H9 (cell line): ENCODE data around the gene FNDC4. TPM values are rescaled to one million over a fixed set of nuclear protein-coding genes. Genes with fewer than 3 reads are reported as not detected.

Source experiments
- DNase-seq: peaks from one replicate; pipeline ENCODE4 v3.0.0-alpha.2; 2017
- H2AFZ ChIP-seq: one replicate; pipeline ENCODE4 v1.6.1; 2013; ENCODE audit warnings: mild to moderate bottlenecking, low read length, control low read depth, moderate library complexity
- H2AK5ac ChIP-seq: 2 replicates; pipeline ENCODE4 v1.6.1; 2013; ENCODE audit warnings: low read length, control low read depth, mixed read lengths; ENCODE audit not compliant: insufficient read length
- H2BK120ac ChIP-seq: one replicate; pipeline ENCODE4 v1.6.1; 2013; ENCODE audit warnings: low read depth, mild to moderate bottlenecking, low read length, control low read depth, inconsistent platforms; ENCODE audit not compliant: poor library complexity, severe bottlenecking
- H2BK12ac ChIP-seq: 2 replicates; pipeline ENCODE4 v1.6.1; 2013; ENCODE audit warnings: low read length, control low read depth, mixed read lengths, low read depth; ENCODE audit not compliant: insufficient read length
- H2BK15ac ChIP-seq: 2 replicates; pipeline ENCODE4 v1.6.1; 2013; ENCODE audit warnings: low read depth, low read length, control low read depth
- H2BK20ac ChIP-seq: one replicate; pipeline ENCODE4 v1.6.1; 2013; ENCODE audit warnings: low read depth, mild to moderate bottlenecking, low read length, control low read depth, inconsistent platforms; ENCODE audit not compliant: poor library complexity, severe bottlenecking
- H2BK5ac ChIP-seq: 2 replicates; pipeline ENCODE4 v1.6.1; 2013; ENCODE audit warnings: low read length, control low read depth, mixed read lengths; ENCODE audit not compliant: insufficient read length
- H3K14ac ChIP-seq: 2 replicates; pipeline ENCODE4 v1.6.1; 2013; ENCODE audit warnings: low read length, control low read depth; ENCODE audit not compliant: insufficient read depth
- H3K18ac ChIP-seq: 2 replicates; pipeline ENCODE4 v1.6.1; 2013; ENCODE audit warnings: low read depth, mild to moderate bottlenecking, mixed read lengths, low read length, control low read depth; ENCODE audit not compliant: insufficient read length
- H3K23ac ChIP-seq: 2 replicates; pipeline ENCODE4 v1.6.1; 2013; ENCODE audit warnings: low read length, control low read depth, mixed read lengths, low read depth; ENCODE audit not compliant: insufficient read length
- H3K23me2 ChIP-seq: 2 replicates; pipeline ENCODE4 v1.6.1; 2013; ENCODE audit warnings: low read depth, mild to moderate bottlenecking, mixed read lengths, low read length, control low read depth; ENCODE audit not compliant: insufficient read length, poor library complexity, severe bottlenecking
- H3K27ac ChIP-seq: 2 replicates; pipeline ENCODE4 v1.5.1; 2013; ENCODE audit warnings: low read length, control low read depth, mixed read lengths, low read depth; ENCODE audit not compliant: insufficient read length
- H3K27me3 ChIP-seq: 2 replicates; pipeline ENCODE4 v1.6.1; 2013; ENCODE audit warnings: low read length, control low read depth, inconsistent platforms; ENCODE audit not compliant: insufficient read depth
- H3K4ac ChIP-seq: 2 replicates; pipeline ENCODE4 v1.6.1; 2013; ENCODE audit warnings: low read depth, mild to moderate bottlenecking, control low read depth, inconsistent platforms, low read length, moderate library complexity
- H3K4me1 ChIP-seq: 2 replicates; pipeline ENCODE4 v1.6.1; 2013; ENCODE audit warnings: low read length, control low read depth, inconsistent platforms; ENCODE audit not compliant: insufficient read depth
- H3K4me2 ChIP-seq: 2 replicates; pipeline ENCODE4 v1.6.1; 2013; ENCODE audit warnings: low read length, control low read depth, mixed read lengths; ENCODE audit not compliant: insufficient read length, insufficient read depth
- H3K56ac ChIP-seq: 2 replicates; pipeline ENCODE4 v1.6.1; 2013; ENCODE audit warnings: low read depth, mild to moderate bottlenecking, mixed read lengths, low read length, control low read depth; ENCODE audit not compliant: insufficient read length
- H3K79me1 ChIP-seq: 2 replicates; pipeline ENCODE4 v1.6.1; 2013; ENCODE audit warnings: low read depth, mild to moderate bottlenecking, moderate library complexity, low read length, control low read depth, inconsistent platforms; ENCODE audit not compliant: insufficient read depth, poor library complexity, severe bottlenecking
- H3K79me2 ChIP-seq: 2 replicates; pipeline ENCODE4 v1.6.1; 2013; ENCODE audit warnings: low read length, control low read depth, inconsistent platforms; ENCODE audit not compliant: insufficient read depth
- H3K9ac ChIP-seq: 2 replicates; pipeline ENCODE4 v1.6.1; 2013; ENCODE audit warnings: low read length, control low read depth, mixed read lengths; ENCODE audit not compliant: insufficient read length; ENCODE audit errors: extremely low read depth
- H3K9me3 ChIP-seq: one replicate; pipeline ENCODE4 v1.6.1; 2013; ENCODE audit warnings: low read depth, low read length, inconsistent platforms; ENCODE audit not compliant: control insufficient read depth
- H3T11ph ChIP-seq: one replicate; pipeline ENCODE4 v1.6.1; 2013; ENCODE audit warnings: mild to moderate bottlenecking, low read length, control low read depth, inconsistent platforms
- H4K20me1 ChIP-seq: one replicate; pipeline ENCODE4 v1.6.1; 2013; ENCODE audit not compliant: control insufficient read depth, insufficient read length, insufficient read depth
- H4K5ac ChIP-seq: 2 replicates; pipeline ENCODE4 v1.6.1; 2013; ENCODE audit warnings: low read depth, mild to moderate bottlenecking, mixed read lengths, low read length, control low read depth; ENCODE audit not compliant: insufficient read length
- H4K8ac ChIP-seq: replicated peaks from 2 replicates; pipeline ENCODE4 v1.6.1; 2013; ENCODE audit warnings: low read length, control low read depth, mixed read lengths, low read depth; ENCODE audit not compliant: insufficient read length
- H4K91ac ChIP-seq: 2 replicates; pipeline ENCODE4 v1.6.1; 2013; ENCODE audit warnings: low read depth, mild to moderate bottlenecking, moderate library complexity, mixed read lengths, low read length, control low read depth; ENCODE audit not compliant: insufficient read length
- H3K27ac Mint-ChIP-seq, 3 experiments: 2 replicates in 2 of 3; 3 replicates in 1 of 3; pipeline ENCODE4 v1.8.0; 2020 to 2021; ENCODE audit warnings: mixed read lengths in 3 of 3, mild to moderate bottlenecking in 1 of 3, moderate library complexity in 1 of 3
- H3K27me3 Mint-ChIP-seq: 2 replicates; pipeline ENCODE4 v1.8.0; 2021; ENCODE audit warnings: low read depth, mild to moderate bottlenecking, moderate library complexity, mixed read lengths
- H3K36me3 Mint-ChIP-seq, 3 experiments: 2 replicates in 2 of 3; 3 replicates in 1 of 3; pipeline ENCODE4 v1.8.0; 2020 to 2021; ENCODE audit warnings: low read depth in 3 of 3, mixed read lengths in 3 of 3; ENCODE audit not compliant: insufficient read depth in 1 of 3
- H3K4me1 Mint-ChIP-seq, 2 experiments: 2 replicates each; pipeline ENCODE4 v1.8.0; 2020; ENCODE audit warnings: mixed read lengths in 2 of 2
- H3K4me3 Mint-ChIP-seq, 2 experiments: 2 replicates in 1 of 2; 3 replicates in 1 of 2; pipeline ENCODE4 v1.8.0; 2020 to 2021; ENCODE audit warnings: mild to moderate bottlenecking in 2 of 2, mixed read lengths in 2 of 2, moderate library complexity in 1 of 2
- H3K9me3 Mint-ChIP-seq, 2 experiments: 2 replicates in 1 of 2; 3 replicates in 1 of 2; pipeline ENCODE4 v1.8.0; 2020; ENCODE audit warnings: mild to moderate bottlenecking in 2 of 2, mixed read lengths in 2 of 2, moderate library complexity in 1 of 2
- WGBS: extraction: QIAGEN DNeasy Blood & Tissue Kit; methylation state at CpG from one replicate; pipeline ENCODE4 v1.1.7; 2013; ENCODE audit warnings: missing lambda C conversion rate, low lambda C conversion rate, mixed read lengths; ENCODE audit not compliant: insufficient read length; ENCODE audit errors: extremely low coverage; 5-methylcytosine and 5-hydroxymethylcytosine counted together
- total RNA-seq: library from RNA; stranded (reverse); gene quantifications from 2 replicates; pipeline ENCODE4 v1.2.1, GENCODE V29; 2021
- TF ChIP-seq, protein P1 (sequence below): fragments of 200-600 bp; sonication (generic); conservative IDR thresholded peaks from 3 replicates; pipeline ENCODE4 v1.8.0; 2021; ENCODE audit warnings: antibody characterized with exemption, mild to moderate bottlenecking

FNDC4 gene
- total RNA-seq, 1 experiment from 2014 or later, result 21.5 TPM

- Mint-ChIP-seq H3K9me3 (no peaks in the 10 kb centered on the region), H3K4me1 (peaks cover 25 to 26% of the 10 kb centered on the region in 2 experiments), H3K36me3 (peaks cover 2 to 16% (median 10%) of the 10 kb centered on the region in 3 experiments; a peak in 6 of 7 replicates), H3K27ac (peak within 1 kb of the TSS in 2 of 3 experiments; percentile 87 to 98; a peak in 5 of 7 replicates), H3K4me3 (peak within 1 kb of the TSS; percentile 85 to 93), H3K27me3 (peaks cover 16% of the 10 kb centered on the region)
- H3K79me1 ChIP-seq, result no peaks in the 10 kb centered on the region
- TF ChIP-seq, protein P1, sequence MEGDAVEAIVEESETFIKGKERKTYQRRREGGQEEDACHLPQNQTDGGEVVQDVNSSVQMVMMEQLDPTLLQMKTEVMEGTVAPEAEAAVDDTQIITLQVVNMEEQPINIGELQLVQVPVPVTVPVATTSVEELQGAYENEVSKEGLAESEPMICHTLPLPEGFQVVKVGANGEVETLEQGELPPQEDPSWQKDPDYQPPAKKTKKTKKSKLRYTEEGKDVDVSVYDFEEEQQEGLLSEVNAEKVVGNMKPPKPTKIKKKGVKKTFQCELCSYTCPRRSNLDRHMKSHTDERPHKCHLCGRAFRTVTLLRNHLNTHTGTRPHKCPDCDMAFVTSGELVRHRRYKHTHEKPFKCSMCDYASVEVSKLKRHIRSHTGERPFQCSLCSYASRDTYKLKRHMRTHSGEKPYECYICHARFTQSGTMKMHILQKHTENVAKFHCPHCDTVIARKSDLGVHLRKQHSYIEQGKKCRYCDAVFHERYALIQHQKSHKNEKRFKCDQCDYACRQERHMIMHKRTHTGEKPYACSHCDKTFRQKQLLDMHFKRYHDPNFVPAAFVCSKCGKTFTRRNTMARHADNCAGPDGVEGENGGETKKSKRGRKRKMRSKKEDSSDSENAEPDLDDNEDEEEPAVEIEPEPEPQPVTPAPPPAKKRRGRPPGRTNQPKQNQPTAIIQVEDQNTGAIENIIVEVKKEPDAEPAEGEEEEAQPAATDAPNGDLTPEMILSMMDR, result no peak
- H3K23me2 ChIP-seq, result peaks cover 8% of the 10 kb centered on the region
- no peak within 1 kb of the TSS for H2AK5ac ChIP-seq
- no peaks in the 10 kb centered on the region for H4K20me1 ChIP-seq
- H4K8ac ChIP-seq, result no peak within 1 kb of the TSS
- H4K5ac ChIP-seq, result no peak within 1 kb of the TSS
- H3K23ac ChIP-seq, result no peak within 1 kb of the TSS
- H3K56ac ChIP-seq, result no peak within 1 kb of the TSS
- H3K4me2 ChIP-seq, result peak within 1 kb of the TSS; percentile 66
- no peak within 1 kb of the TSS for H2BK15ac ChIP-seq
- H4K91ac ChIP-seq, result no peak within 1 kb of the TSS
- H2BK120ac ChIP-seq, result no peak within 1 kb of the TSS
- H3K4me1 ChIP-seq, result no peaks in the 10 kb centered on the region; the same call in 1 of the 2 replicates
- no peaks in the 10 kb centered on the region for H3K9me3 ChIP-seq
- H2BK5ac ChIP-seq, result no peak within 1 kb of the TSS
- no peak within 1 kb of the TSS for H2BK12ac ChIP-seq
- H2AFZ ChIP-seq, result no peak within 1 kb of the TSS
- peak within 1 kb of the TSS; percentile 48 for H3K9ac ChIP-seq
- no CpG with 5 or more reads among the region's 43 CpGs for WGBS
- no peak within 1 kb of the TSS for H3K4ac ChIP-seq
- peak; percentile 100 for DNase-seq
- no peaks in the 10 kb centered on the region; the same call in 1 of the 2 replicates for H3K27me3 ChIP-seq
- no peak within 1 kb of the TSS for H2BK20ac ChIP-seq
- H3K27ac ChIP-seq, result no peak within 1 kb of the TSS
- H3T11ph ChIP-seq, result no peak within 1 kb of the TSS
- H3K18ac ChIP-seq, result no peak within 1 kb of the TSS
- no peak within 1 kb of the TSS for H3K14ac ChIP-seq
- no peaks in the 10 kb centered on the region for H3K79me2 ChIP-seq
Measured at GRCh38 chr2:27489498-27490397, 5.3 kb downstream of the FNDC4 start, which contains the start of gene IFT172. TSS of gene IFT172 (minus strand) at chr2:27489743. CDS start at chr2:27489653, 90 bp downstream.
